IPS-11a (cell line): ENCODE results near the gene FBXO22.
A peak's percentile ranks its signal among the peaks of the same experiment; 100 is the strongest.
"Not testable (repeated sequence)": the region's sequence is repeated elsewhere in the genome, so short reads cannot be mapped to it uniquely, and the experiment has no call there.

Experiments
- H3K4me3 ChIP-seq: one replicate; pipeline ENCODE4 v1.5.1; 2013; ENCODE audit warnings: low read depth, low read length, control low read depth

The FBXO22 gene

DNA sequence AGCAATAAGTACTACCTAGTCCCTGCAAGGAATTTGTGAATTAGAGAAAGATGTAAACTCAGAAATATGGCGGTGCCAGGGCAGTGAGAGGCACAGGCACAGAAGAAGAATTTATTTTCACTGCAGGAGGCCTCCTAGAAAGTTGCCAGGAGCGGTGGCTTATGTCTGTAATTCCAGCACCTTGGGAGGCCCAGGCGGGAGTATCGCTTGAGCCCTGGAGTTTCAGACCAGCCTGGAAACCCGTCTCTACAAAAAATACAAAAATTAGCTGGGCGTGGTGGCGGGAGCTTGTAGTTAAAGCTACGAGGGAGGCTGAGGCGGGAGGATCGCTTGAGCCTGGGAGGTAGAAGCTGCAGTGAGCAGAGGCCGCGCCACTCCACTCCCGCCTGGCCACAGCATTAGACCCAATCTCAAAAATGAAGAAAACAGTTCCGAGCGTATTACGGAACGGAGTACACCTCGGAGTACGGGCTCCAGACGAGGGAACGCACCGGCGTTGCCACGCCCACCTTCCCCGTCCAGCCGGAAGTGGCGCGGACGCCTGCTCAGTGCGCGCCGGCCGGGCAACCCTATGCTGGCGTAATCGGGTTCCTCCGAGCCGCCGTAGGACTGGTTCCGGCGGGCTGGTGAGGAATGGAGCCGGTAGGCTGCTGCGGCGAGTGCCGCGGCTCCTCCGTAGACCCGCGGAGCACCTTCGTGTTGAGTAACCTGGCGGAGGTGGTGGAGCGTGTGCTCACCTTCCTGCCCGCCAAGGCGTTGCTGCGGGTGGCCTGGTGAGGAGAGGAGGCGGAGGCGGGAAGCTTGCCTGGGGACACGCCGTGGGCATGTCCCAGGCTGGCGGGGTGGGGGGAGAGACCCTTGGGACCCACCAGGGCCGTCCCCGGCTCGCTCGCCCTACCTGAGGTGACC lies at the start of gene FBXO22:
FBXO22 (plus strand) TSS at position 548 of the 909 bp plus-strand sequence; CDS start at position 634, 86 bp downstream.
- peak within 1 kb of the TSS; percentile 89 for H3K4me3 ChIP-seq

DNA sequence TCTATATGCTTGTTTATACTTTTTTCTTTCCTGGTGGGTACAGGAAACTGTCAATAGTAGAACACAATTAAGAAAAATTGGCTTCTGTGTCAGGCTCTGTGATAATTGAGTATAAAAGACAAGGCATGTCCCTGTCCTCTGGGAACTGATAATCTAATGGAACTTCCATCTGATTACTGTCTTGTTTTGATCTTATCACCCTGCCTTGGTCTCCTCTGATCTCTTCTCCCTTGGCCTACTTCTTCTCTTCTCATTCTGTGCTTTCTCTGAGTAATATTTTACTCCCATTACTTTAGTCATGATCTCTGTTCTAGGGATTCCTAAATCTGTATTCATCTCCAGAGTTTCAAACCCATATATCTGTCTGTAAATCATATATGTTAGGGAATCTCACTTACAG lies 45.8 kb upstream of the FBXO22 start:
- no peak overlapping the region for H3K4me3 ChIP-seq

DNA sequence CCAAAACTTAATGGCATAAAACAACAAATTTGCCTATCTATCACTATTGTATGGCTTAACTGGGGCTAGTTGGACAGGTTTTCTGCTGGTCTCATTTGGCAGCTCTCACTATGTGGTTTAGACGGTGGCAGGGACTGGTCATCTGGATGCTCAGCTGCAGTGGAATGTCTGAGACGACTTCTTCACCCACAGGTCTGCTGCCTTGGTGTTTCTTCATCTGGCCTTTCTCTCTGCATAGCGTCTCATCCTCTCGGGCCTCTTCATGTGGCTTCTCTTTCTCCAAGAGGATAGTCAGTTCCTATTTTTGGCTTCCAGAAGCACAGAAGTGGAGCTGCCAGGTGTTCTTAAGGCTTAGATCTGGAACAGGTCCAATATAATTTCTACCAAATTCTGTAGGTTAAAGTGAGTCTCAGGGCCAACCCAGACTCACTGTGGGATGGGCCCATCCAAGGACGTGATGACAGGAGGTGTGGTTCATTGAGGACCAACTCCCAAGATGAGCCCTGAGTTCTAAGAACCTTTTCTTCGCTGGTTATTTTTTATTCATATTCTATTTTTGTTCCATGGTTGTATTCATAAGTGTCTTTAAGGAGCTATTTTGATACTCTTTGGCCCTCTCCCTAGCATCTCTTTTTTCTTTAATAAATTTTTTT lies 41.8 kb upstream of the FBXO22 start:
- H3K4me3 ChIP-seq = no peak overlapping the region

- no peak overlapping the region for H3K4me3 ChIP-seq
Measured at GRCh38 chr15:75862796-75863195, 40.9 kb upstream of the FBXO22 start.

GRCh38 chr15:75864213-75865059 lies 39.2 kb upstream of the FBXO22 start:
- H3K4me3 ChIP-seq = no peak overlapping the region

- H3K4me3 ChIP-seq = not testable (repeated sequence)
Measured at GRCh38 chr15:75866045-75866444, 37.6 kb upstream of the FBXO22 start.

GRCh38 chr15:75866916-75867315 lies 36.8 kb upstream of the FBXO22 start:
- no peak overlapping the region for H3K4me3 ChIP-seq

GRCh38 chr15:75867449-75867848 lies 36.2 kb upstream of the FBXO22 start:
- H3K4me3 ChIP-seq = no peak overlapping the region

DNA sequence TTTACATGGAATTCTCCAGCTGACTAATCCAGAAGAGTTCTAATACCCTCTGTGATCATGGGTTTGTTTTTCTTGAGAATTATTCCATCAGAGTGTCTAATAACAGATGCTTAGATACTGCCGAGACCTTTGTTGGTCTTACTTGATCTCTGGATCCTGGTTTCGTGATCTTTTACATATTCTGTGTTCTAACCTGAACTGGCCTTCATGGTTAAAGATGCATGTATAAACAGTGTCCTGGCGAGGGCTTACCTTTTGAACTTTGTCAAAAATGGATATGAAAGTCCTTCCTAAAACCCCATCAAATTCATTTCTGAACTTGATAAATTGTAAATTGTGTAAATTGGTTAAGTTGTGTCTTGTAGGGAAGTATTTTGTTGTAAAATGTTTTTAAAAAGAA lies 35.7 kb upstream of the FBXO22 start:
- H3K4me3 ChIP-seq = no peak overlapping the region

- no peak overlapping the region for H3K4me3 ChIP-seq
Measured at GRCh38 chr15:75869446-75869845, 34.2 kb upstream of the FBXO22 start.

GRCh38 chr15:75871589-75871988 lies 32.1 kb upstream of the FBXO22 start:
- H3K4me3 ChIP-seq = not testable (repeated sequence)

GRCh38 chr15:75872403-75872990 lies 31.2 kb upstream of the FBXO22 start:
- H3K4me3 ChIP-seq = no peak overlapping the region

DNA sequence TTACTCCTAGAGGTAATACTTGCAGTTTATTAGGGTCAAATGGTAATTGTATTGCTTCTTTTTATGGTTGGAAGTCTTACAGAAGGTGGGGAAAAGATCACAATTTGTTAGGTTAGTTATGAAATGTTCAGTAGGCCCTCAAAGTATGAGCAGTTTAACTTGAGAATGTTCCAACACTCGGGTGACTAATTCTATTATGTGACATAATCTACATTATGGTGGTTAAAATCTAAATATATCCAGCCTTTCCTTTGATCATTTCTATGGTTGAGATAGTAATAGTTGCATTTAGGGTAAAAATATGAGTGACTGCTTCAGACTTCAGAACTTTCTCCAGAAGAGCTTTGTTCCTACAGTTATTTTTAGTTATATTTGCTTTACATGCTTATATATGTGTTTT lies 19.6 kb upstream of the FBXO22 start:
- no peak overlapping the region for H3K4me3 ChIP-seq

GRCh38 chr15:75887178-75887577 lies 16.5 kb upstream of the FBXO22 start:
- H3K4me3 ChIP-seq = no peak overlapping the region

GRCh38 chr15:75891895-75892294 lies 11.8 kb upstream of the FBXO22 start:
- H3K4me3 ChIP-seq = no peak overlapping the region

- H3K4me3 ChIP-seq = no peak overlapping the region
Measured at GRCh38 chr15:75895731-75896130, 7.9 kb upstream of the FBXO22 start.

DNA sequence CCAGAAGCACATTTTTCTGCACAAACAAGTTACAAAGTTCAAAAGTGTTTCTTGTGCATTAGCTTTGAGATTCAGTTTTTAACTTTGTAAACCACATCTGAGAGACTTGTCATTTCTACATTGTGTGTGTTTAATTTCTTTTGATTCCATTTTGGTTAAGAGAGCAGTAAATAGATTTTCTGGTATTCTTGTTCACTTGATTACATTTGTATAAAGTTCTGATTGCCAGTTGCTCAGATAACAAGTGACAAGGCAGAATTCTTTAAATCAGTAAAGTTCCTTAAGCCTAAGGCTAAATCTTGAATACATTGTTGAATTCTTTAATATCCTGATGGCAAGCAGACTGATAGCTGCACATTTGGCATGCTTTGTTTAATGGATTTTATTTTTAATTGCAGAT lies 3.1 kb upstream of the FBXO22 start:
- no peak overlapping the region for H3K4me3 ChIP-seq

DNA sequence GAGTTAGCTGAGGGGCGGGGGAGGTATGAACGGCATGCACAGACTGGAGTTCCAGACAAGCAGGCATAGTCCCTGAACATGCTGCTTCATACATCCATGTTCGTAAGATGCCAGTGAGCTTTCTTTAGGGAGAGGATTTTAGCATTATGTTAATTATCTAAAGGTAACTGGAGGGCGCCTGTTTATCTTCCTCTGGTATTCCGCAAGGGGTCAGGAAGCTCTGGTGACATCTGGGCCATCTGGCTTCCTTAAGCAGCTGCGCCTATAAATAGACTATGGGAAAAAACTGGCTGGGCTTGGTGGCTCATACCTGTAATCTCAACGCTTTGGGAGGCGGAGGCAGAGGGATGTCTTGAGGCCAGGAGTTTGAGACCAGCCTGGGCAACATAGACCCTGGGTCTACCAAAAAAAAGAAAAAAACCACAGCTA lies 1.5 kb upstream of the FBXO22 start:
- H3K4me3 ChIP-seq = no peak overlapping the region

GRCh38 chr15:75905231-75905630 lies 1.6 kb downstream of the FBXO22 start:
- H3K4me3 ChIP-seq = no peak overlapping the region

GRCh38 chr15:75910355-75910754 lies 6.7 kb downstream of the FBXO22 start:
- H3K4me3 ChIP-seq = not testable (repeated sequence)

DNA sequence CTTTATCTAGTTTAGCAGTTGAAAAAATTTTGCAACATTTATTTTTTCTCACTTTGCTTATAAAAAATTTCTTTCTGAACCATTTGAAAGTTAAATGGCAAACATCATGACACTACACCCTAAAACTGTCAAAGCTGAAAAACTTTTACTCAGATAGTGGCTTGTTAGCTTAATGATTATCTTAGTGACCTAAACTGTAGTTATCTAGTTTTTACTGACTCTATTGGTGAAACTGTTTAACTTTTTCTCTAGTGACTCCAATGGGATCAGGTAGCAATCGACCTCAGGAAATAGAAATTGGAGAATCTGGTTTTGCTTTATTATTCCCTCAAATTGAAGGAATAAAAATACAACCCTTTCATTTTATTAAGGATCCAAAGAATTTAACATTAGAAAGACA lies 13.3 kb downstream of the FBXO22 start:
- H3K4me3 ChIP-seq = no peak overlapping the region
